HepG2 (cell line): Measurements from ENCODE around the gene SLC16A3. TPM values are rescaled to one million over a fixed set of nuclear protein-coding genes. Genes with fewer than 3 reads are reported as not detected.
A peak's percentile ranks its signal among the peaks of the same experiment; 100 is the strongest.

Experiments used
- CCDC6 ChIP-seq: sonication (generic); formaldehyde crosslinking; IDR thresholded peaks from 2 replicates; pipeline ENCODE4 v1.8.1; 2022; ENCODE audit warnings: mild to moderate bottlenecking, missing genetic modification reagents, moderate library complexity
- EED ChIP-seq: sonication (generic); formaldehyde crosslinking; IDR thresholded peaks from 2 replicates; pipeline ENCODE4 v1.5.0; 2020; ENCODE audit warnings: mild to moderate bottlenecking, missing genetic modification reagents
- KAT2B ChIP-seq: fragments of 150-350 bp; IDR thresholded peaks from 2 replicates; pipeline ENCODE4 v1.6.1; 2014; ENCODE audit warnings: low read depth, low read length, borderline replicate concordance
- KDM3A ChIP-seq: IDR thresholded peaks from 2 replicates; pipeline ENCODE4 v1.6.1; 2018; ENCODE audit warnings: low read depth, missing compliant biosample characterization
- KLF11 ChIP-seq: IDR thresholded peaks from 2 replicates; pipeline ENCODE4 v1.6.1; 2016; ENCODE audit warnings: missing compliant biosample characterization
- MTF2 ChIP-seq: sonication (generic); formaldehyde crosslinking; IDR thresholded peaks from 2 replicates; pipeline ENCODE4 v1.5.0; 2020; ENCODE audit warnings: missing genetic modification reagents, borderline replicate concordance
- NR2F6 ChIP-seq, 2 experiments: IDR thresholded peaks; 2 replicates each; pipeline ENCODE4 v1.6.1; 2016; ENCODE audit warnings: antibody characterized with exemption in 1 of 2, mild to moderate bottlenecking in 1 of 2
- PITX1 ChIP-seq: sonication (generic); formaldehyde crosslinking; IDR thresholded peaks from 2 replicates; pipeline ENCODE4 v1.5.1; 2020; ENCODE audit warnings: mild to moderate bottlenecking, missing genetic modification reagents
- SALL1 ChIP-seq: sonication (generic); formaldehyde crosslinking; IDR thresholded peaks from 2 replicates; pipeline ENCODE4 v1.8.0; 2022; ENCODE audit warnings: mild to moderate bottlenecking, missing genetic modification reagents
- SMAD9 ChIP-seq: sonication (generic); formaldehyde crosslinking; IDR thresholded peaks from 2 replicates; pipeline ENCODE4 v1.5.1; 2020; ENCODE audit warnings: mild to moderate bottlenecking, missing genetic modification reagents
- THYN1 ChIP-seq: sonication (generic); formaldehyde crosslinking; IDR thresholded peaks from 2 replicates; pipeline ENCODE4 v1.8.1; 2023; ENCODE audit warnings: low read depth, mild to moderate bottlenecking, moderate library complexity, missing genetic modification reagents, borderline replicate concordance
- ZBTB21 ChIP-seq: sonication (generic); formaldehyde crosslinking; IDR thresholded peaks from 2 replicates; pipeline ENCODE4 v1.4.0; 2020; ENCODE audit warnings: missing genetic modification reagents
- ZFP1 ChIP-seq: IDR thresholded peaks from 2 replicates; pipeline ENCODE4 v1.6.1; 2016
- ZNF275 ChIP-seq: sonication (generic); formaldehyde crosslinking; IDR thresholded peaks from 2 replicates; pipeline ENCODE4 v1.8.0; 2022; ENCODE audit warnings: missing genetic modification reagents, mild to moderate bottlenecking, inconsistent platforms, borderline replicate concordance
- ZNF552 ChIP-seq: sonication (generic); formaldehyde crosslinking; IDR thresholded peaks from 2 replicates; pipeline ENCODE4 v1.9.0; 2022; ENCODE audit warnings: missing genetic modification reagents, mild to moderate bottlenecking, borderline replicate concordance
- ZNF605 ChIP-seq: sonication (generic); formaldehyde crosslinking; IDR thresholded peaks from 2 replicates; pipeline ENCODE4 v1.8.0; 2022; ENCODE audit warnings: mild to moderate bottlenecking, missing genetic modification reagents
- ZNF883 ChIP-seq: sonication (generic); formaldehyde crosslinking; IDR thresholded peaks from 2 replicates; pipeline ENCODE4 v1.5.1; 2020; ENCODE audit warnings: mild to moderate bottlenecking, missing genetic modification reagents; ENCODE audit errors: not compliant biosample characterization
- ZSCAN5A ChIP-seq: sonication (generic); formaldehyde crosslinking; IDR thresholded peaks from 2 replicates; pipeline ENCODE4 v1.8.0; 2022; ENCODE audit warnings: mild to moderate bottlenecking, missing genetic modification reagents, borderline replicate concordance
- polyA plus RNA-seq, 8 experiments: library from polyadenylated mRNA; depleted of rRNA in 3 of 8; stranded (reverse) in 7 of 8; unstranded in 1 of 8; fragments of >200 nt; fragmentation: Illumina TruSeq in 4 of 8; extraction: Trizol in 4 of 8; gene quantifications; 2 replicates each; pipeline versions ENCODE4 v1.2.1 to v1.2.3, GENCODE V29; 2011 to 2016; ENCODE audit warnings: low read depth in 4 of 8, missing spikeins in 1 of 8, mixed read lengths in 1 of 8; ENCODE audit not compliant: insufficient read depth in 1 of 8
- total RNA-seq, 5 experiments: library from RNA; depleted of rRNA; stranded (reverse); fragments of >200 nt; fragmentation: Illumina TruSeq; extraction: Trizol; gene quantifications; 2 replicates each; pipeline ENCODE4 v1.2.3, GENCODE V29; 2016; ENCODE audit warnings: low read depth in 1 of 5
- TF ChIP-seq, protein P1 (sequence below): sonication (generic); formaldehyde crosslinking; conservative IDR thresholded peaks from 2 replicates; pipeline ENCODE4 v1.8.0; 2022; ENCODE audit warnings: low read depth, missing genetic modification reagents
- TF ChIP-seq, protein P2 (sequence below): sonication (generic); formaldehyde crosslinking; IDR thresholded peaks from 2 replicates; pipeline ENCODE4 v1.4.0; 2020; ENCODE audit warnings: mild to moderate bottlenecking, missing genetic modification reagents

The SLC16A3 gene
- total and polyA plus RNA-seq, 2 of the 13 experiments (the other 11 are each of a cell fraction or from before 2014, with no cell fraction given) = 242 to 349 TPM

- TF ChIP-seq ZNF605 (CRISPR knock-in tag) = peak; percentile 97
- peak; percentile 94 for TF ChIP-seq ZSCAN5A (CRISPR knock-in tag)
- peak; percentile 79 for TF ChIP-seq ZNF883 (CRISPR knock-in tag)
- 0 out of 2 replicates have a peak, but pooled peaks have one; percentile 42 for TF ChIP-seq NR2F6 (IDR thresholded peaks at IDR 0.05)
- TF ChIP-seq NR2F6 (CRISPR knock-in tag; IDR thresholded peaks at IDR 0.05) = peak; percentile 79
- peak; percentile 94 for TF ChIP-seq KDM3A (CRISPR knock-in tag)
- TF ChIP-seq ZBTB21 = peak; percentile 66
- peak; percentile 89 for TF ChIP-seq PITX1
- peak; percentile 96; the same call in 1 of the 2 replicates for TF ChIP-seq THYN1 (CRISPR knock-in tag)
- TF ChIP-seq EED (CRISPR knock-in tag) = peak; percentile 11; the same call in 1 of the 2 replicates
- 0 out of 2 replicates have a peak, but pooled peaks have one; percentile 39 for TF ChIP-seq ZFP1 (CRISPR knock-in tag)
- peak; percentile 85; the same call in 1 of the 2 replicates for TF ChIP-seq SMAD9
- TF ChIP-seq SALL1 (CRISPR knock-in tag) = peak; percentile 98
- TF ChIP-seq, protein P1, sequence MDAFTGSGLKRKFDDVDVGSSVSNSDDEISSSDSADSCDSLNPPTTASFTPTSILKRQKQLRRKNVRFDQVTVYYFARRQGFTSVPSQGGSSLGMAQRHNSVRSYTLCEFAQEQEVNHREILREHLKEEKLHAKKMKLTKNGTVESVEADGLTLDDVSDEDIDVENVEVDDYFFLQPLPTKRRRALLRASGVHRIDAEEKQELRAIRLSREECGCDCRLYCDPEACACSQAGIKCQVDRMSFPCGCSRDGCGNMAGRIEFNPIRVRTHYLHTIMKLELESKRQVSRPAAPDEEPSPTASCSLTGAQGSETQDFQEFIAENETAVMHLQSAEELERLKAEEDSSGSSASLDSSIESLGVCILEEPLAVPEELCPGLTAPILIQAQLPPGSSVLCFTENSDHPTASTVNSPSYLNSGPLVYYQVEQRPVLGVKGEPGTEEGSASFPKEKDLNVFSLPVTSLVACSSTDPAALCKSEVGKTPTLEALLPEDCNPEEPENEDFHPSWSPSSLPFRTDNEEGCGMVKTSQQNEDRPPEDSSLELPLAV (CRISPR knock-in tag) = no peak
- TF ChIP-seq, protein P2, sequence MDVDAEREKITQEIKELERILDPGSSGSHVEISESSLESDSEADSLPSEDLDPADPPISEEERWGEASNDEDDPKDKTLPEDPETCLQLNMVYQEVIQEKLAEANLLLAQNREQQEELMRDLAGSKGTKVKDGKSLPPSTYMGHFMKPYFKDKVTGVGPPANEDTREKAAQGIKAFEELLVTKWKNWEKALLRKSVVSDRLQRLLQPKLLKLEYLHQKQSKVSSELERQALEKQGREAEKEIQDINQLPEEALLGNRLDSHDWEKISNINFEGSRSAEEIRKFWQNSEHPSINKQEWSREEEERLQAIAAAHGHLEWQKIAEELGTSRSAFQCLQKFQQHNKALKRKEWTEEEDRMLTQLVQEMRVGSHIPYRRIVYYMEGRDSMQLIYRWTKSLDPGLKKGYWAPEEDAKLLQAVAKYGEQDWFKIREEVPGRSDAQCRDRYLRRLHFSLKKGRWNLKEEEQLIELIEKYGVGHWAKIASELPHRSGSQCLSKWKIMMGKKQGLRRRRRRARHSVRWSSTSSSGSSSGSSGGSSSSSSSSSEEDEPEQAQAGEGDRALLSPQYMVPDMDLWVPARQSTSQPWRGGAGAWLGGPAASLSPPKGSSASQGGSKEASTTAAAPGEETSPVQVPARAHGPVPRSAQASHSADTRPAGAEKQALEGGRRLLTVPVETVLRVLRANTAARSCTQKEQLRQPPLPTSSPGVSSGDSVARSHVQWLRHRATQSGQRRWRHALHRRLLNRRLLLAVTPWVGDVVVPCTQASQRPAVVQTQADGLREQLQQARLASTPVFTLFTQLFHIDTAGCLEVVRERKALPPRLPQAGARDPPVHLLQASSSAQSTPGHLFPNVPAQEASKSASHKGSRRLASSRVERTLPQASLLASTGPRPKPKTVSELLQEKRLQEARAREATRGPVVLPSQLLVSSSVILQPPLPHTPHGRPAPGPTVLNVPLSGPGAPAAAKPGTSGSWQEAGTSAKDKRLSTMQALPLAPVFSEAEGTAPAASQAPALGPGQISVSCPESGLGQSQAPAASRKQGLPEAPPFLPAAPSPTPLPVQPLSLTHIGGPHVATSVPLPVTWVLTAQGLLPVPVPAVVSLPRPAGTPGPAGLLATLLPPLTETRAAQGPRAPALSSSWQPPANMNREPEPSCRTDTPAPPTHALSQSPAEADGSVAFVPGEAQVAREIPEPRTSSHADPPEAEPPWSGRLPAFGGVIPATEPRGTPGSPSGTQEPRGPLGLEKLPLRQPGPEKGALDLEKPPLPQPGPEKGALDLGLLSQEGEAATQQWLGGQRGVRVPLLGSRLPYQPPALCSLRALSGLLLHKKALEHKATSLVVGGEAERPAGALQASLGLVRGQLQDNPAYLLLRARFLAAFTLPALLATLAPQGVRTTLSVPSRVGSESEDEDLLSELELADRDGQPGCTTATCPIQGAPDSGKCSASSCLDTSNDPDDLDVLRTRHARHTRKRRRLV (CRISPR knock-in tag) = peak; percentile 87; the same call in 1 of the 2 replicates
- TF ChIP-seq ZNF275 (CRISPR knock-in tag) = peak; percentile 97; the same call in 1 of the 2 replicates
- TF ChIP-seq KLF11 (CRISPR knock-in tag) = peak; percentile 91; the same call in 1 of the 2 replicates
- no peak for TF ChIP-seq KAT2B
- peak; percentile 96 for TF ChIP-seq ZNF552 (CRISPR knock-in tag)
- peak; percentile 90; the same call in 1 of the 2 replicates for TF ChIP-seq MTF2 (CRISPR knock-in tag)
- peak; percentile 100 for TF ChIP-seq CCDC6 (CRISPR knock-in tag)
These were observed 7.5 kb downstream of the SLC16A3 start (continued) for GRCh38 chr17:82236142-82236971.
